ENCODE data around the gene EML1. TPM values are rescaled to one million over a fixed set of nuclear protein-coding genes. Genes with fewer than 3 reads are reported as not detected.

The EML1 gene
- total and polyA plus RNA-seq, 2 of the 13 experiments (the other 11 are each of a cell fraction or from before 2014, with no cell fraction given), result 0.59 to 1.7 TPM

- BruUV-seq (replicated peaks), result no TSS peak
- H3K9me3 ChIP-seq (ENCODE audit: low read length), result no peaks in the 10 kb centered on the region
- TF ChIP-seq KLF13 (CRISPR knock-in tag; IDR thresholded peaks at IDR 0.05) (no peak), KLF6 (CRISPR knock-in tag; IDR thresholded peaks at IDR 0.05) (no peak)
- POLR2A ChIA-PET, result no interaction called here
- no peak for FAIRE-seq
- no peaks in the 10 kb centered on the region for H3K27me3 ChIP-seq (ENCODE audit: control insufficient read depth in 1 of 2, insufficient read depth in 2 of 2, low read length in 2 of 2)
- ATAC-seq, result no peak
- intact Hi-C loops (cut with micrococcal nuclease; ENCODE audit: unreplicated experiment), result loop anchor here (1.0 kb wide), 4 partner anchors 13 to 211 kb away; no protein-coding TSS in a partner anchor
- no peaks in the 10 kb centered on the region for H3K36me3 ChIP-seq (replicated peaks in 1 of 2; ENCODE audit: control insufficient read depth in 1 of 2, insufficient read depth in 2 of 2, low read length in 2 of 2)
- H3K4me2 ChIP-seq (ENCODE audit: low read depth, low read length), result no peak overlapping the region
- H2AFZ ChIP-seq (ENCODE audit: low read length), result no peak overlapping the region
- WGBS (ENCODE audit: low lambda C conversion rate), result 77% methylated on average over 5 of the region's 5 CpGs
- no peaks in the 10 kb centered on the region for H4K20me1 ChIP-seq (ENCODE audit: insufficient read depth, low read length)
- no peak overlapping the region for H3K9ac ChIP-seq (ENCODE audit: insufficient read depth, low read depth, low read length)
- no peak overlapping the region for H3K4me3 ChIP-seq (replicated peaks in 1 of 3; ENCODE audit: insufficient read depth in 1 of 3, low read depth in 2 of 3, low read length in 3 of 3)
- H3K4me1 ChIP-seq (ENCODE audit: insufficient read depth, low read length), result no peaks in the 10 kb centered on the region
- in situ Hi-C loops (cut with HindIII; ENCODE audit: extremely low pct_ligation_motif_present, low pct_unique_long_range_greater_than_20kb), result loop anchor here (5.0 to 10.0 kb wide), 2 partner anchors 40 to 123 kb away; no protein-coding TSS in a partner anchor
- no peak for DNase-seq (ENCODE audit: low spot score)
- H3K79me2 ChIP-seq (ENCODE audit: insufficient read depth, low read length), result peaks cover 16% of the 10 kb centered on the region
- no peak overlapping the region for H3K27ac ChIP-seq (ENCODE audit: extremely low read length, insufficient read depth, low read length)
- CTCF ChIA-PET (ENCODE audit: low intra/inter-chr PET ratio, low total read pairs), result interaction anchor here (1.2 to 2.4 kb wide), 4 partner anchors 41 to 211 kb away, joined by 4 to 41 read pairs (median 10); no protein-coding TSS in a partner anchor
Observed at GRCh38 chr14:99981806-99982205, 188.6 kb downstream of the EML1 start.

- H3K4me2 ChIP-seq (ENCODE audit: low read depth, low read length), result no peak overlapping the region
- BruUV-seq (replicated peaks), result no TSS peak
- ChIA-PET CTCF (ENCODE audit: low intra/inter-chr PET ratio, low total read pairs) (interaction anchor here (0.7 to 2.4 kb wide), 5 partner anchors 41 to 210 kb away, joined by 3 to 41 read pairs (median 8); no protein-coding TSS in a partner anchor), POLR2A (no interaction called here)
- peak; percentile 80 for ATAC-seq
- in situ Hi-C loops (cut with HindIII; ENCODE audit: extremely low pct_ligation_motif_present, low pct_unique_long_range_greater_than_20kb), result loop anchor here (5.0 to 10.0 kb wide), 2 partner anchors 40 to 122 kb away; no protein-coding TSS in a partner anchor
- H3K9me3 ChIP-seq (ENCODE audit: low read length), result no peaks in the 10 kb centered on the region
- 41% methylated on average over 5 of the region's 5 CpGs for WGBS (ENCODE audit: low lambda C conversion rate)
- H3K27ac ChIP-seq (ENCODE audit: extremely low read length, insufficient read depth, low read length), result no peak overlapping the region
- no peaks in the 10 kb centered on the region for H4K20me1 ChIP-seq (ENCODE audit: insufficient read depth, low read length)
- peaks cover 18% of the 10 kb centered on the region for H3K79me2 ChIP-seq (ENCODE audit: insufficient read depth, low read length)
- intact Hi-C loops (cut with micrococcal nuclease; ENCODE audit: unreplicated experiment), result loop anchor here (1.0 kb wide), 4 partner anchors 13 to 211 kb away; no protein-coding TSS in a partner anchor
- peak; percentile 39 for DNase-seq (ENCODE audit: low spot score)
- no peak overlapping the region for H2AFZ ChIP-seq (ENCODE audit: low read length)
- H3K4me3 ChIP-seq (replicated peaks in 1 of 3; ENCODE audit: insufficient read depth in 1 of 3, low read depth in 2 of 3, low read length in 3 of 3), result no peak overlapping the region
- H3K4me1 ChIP-seq (ENCODE audit: insufficient read depth, low read length), result no peaks in the 10 kb centered on the region
- H3K9ac ChIP-seq (ENCODE audit: insufficient read depth, low read depth, low read length), result no peak overlapping the region
- no peaks in the 10 kb centered on the region for H3K36me3 ChIP-seq (replicated peaks in 1 of 2; ENCODE audit: control insufficient read depth in 1 of 2, insufficient read depth in 2 of 2, low read length in 2 of 2)
- FAIRE-seq, result peak; percentile 88
- H3K27me3 ChIP-seq (ENCODE audit: control insufficient read depth in 1 of 2, insufficient read depth in 2 of 2, low read length in 2 of 2), result no peaks in the 10 kb centered on the region
- TF ChIP-seq ZNF234 (CRISPR knock-in tag; conservative IDR thresholded peaks at IDR 0.05) (no peak), SAP130 (CRISPR knock-in tag; IDR thresholded peaks at IDR 0.05; ENCODE audit: low read depth) (0 out of 2 replicates have a peak, but pooled peaks have one; percentile 13), HMGXB4 (CRISPR knock-in tag; IDR thresholded peaks at IDR 0.05; ENCODE audit: borderline replicate concordance in 1 of 2, low read depth in 1 of 2) (0 out of 4 replicates have a peak, but pooled peaks of 1 of the 2 experiments have one; percentile 18), MLX (CRISPR knock-in tag; IDR thresholded peaks at IDR 0.05) (no peak), ZNF790 (CRISPR knock-in tag; IDR thresholded peaks at IDR 0.05; ENCODE audit: borderline replicate concordance) (0 out of 2 replicates have a peak, but pooled peaks have one; percentile 30)
- TF ChIP-seq, protein P1, sequence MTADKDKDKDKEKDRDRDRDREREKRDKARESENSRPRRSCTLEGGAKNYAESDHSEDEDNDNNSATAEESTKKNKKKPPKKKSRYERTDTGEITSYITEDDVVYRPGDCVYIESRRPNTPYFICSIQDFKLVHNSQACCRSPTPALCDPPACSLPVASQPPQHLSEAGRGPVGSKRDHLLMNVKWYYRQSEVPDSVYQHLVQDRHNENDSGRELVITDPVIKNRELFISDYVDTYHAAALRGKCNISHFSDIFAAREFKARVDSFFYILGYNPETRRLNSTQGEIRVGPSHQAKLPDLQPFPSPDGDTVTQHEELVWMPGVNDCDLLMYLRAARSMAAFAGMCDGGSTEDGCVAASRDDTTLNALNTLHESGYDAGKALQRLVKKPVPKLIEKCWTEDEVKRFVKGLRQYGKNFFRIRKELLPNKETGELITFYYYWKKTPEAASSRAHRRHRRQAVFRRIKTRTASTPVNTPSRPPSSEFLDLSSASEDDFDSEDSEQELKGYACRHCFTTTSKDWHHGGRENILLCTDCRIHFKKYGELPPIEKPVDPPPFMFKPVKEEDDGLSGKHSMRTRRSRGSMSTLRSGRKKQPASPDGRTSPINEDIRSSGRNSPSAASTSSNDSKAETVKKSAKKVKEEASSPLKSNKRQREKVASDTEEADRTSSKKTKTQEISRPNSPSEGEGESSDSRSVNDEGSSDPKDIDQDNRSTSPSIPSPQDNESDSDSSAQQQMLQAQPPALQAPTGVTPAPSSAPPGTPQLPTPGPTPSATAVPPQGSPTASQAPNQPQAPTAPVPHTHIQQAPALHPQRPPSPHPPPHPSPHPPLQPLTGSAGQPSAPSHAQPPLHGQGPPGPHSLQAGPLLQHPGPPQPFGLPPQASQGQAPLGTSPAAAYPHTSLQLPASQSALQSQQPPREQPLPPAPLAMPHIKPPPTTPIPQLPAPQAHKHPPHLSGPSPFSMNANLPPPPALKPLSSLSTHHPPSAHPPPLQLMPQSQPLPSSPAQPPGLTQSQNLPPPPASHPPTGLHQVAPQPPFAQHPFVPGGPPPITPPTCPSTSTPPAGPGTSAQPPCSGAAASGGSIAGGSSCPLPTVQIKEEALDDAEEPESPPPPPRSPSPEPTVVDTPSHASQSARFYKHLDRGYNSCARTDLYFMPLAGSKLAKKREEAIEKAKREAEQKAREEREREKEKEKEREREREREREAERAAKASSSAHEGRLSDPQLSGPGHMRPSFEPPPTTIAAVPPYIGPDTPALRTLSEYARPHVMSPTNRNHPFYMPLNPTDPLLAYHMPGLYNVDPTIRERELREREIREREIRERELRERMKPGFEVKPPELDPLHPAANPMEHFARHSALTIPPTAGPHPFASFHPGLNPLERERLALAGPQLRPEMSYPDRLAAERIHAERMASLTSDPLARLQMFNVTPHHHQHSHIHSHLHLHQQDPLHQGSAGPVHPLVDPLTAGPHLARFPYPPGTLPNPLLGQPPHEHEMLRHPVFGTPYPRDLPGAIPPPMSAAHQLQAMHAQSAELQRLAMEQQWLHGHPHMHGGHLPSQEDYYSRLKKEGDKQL (CRISPR knock-in tag; IDR thresholded peaks at IDR 0.05; ENCODE audit: low read depth), result no peak
Observed at GRCh38 chr14:99982537-99983250, 189.5 kb downstream of the EML1 start.
